Smooth muscle cell of the umbilical artery (primary cell): ENCODE data around the gene MYO18A. TPM values are rescaled to one million over a fixed set of nuclear protein-coding genes. Genes with fewer than 3 reads are reported as not detected.

ENCODE experiments used
- total RNA-seq: library from RNA; depleted of rRNA; stranded (reverse); fragments of >200 nt; gene quantifications from 2 replicates; pipeline ENCODE4 v1.2.3, GENCODE V29; 2014

The MYO18A gene, protein sequence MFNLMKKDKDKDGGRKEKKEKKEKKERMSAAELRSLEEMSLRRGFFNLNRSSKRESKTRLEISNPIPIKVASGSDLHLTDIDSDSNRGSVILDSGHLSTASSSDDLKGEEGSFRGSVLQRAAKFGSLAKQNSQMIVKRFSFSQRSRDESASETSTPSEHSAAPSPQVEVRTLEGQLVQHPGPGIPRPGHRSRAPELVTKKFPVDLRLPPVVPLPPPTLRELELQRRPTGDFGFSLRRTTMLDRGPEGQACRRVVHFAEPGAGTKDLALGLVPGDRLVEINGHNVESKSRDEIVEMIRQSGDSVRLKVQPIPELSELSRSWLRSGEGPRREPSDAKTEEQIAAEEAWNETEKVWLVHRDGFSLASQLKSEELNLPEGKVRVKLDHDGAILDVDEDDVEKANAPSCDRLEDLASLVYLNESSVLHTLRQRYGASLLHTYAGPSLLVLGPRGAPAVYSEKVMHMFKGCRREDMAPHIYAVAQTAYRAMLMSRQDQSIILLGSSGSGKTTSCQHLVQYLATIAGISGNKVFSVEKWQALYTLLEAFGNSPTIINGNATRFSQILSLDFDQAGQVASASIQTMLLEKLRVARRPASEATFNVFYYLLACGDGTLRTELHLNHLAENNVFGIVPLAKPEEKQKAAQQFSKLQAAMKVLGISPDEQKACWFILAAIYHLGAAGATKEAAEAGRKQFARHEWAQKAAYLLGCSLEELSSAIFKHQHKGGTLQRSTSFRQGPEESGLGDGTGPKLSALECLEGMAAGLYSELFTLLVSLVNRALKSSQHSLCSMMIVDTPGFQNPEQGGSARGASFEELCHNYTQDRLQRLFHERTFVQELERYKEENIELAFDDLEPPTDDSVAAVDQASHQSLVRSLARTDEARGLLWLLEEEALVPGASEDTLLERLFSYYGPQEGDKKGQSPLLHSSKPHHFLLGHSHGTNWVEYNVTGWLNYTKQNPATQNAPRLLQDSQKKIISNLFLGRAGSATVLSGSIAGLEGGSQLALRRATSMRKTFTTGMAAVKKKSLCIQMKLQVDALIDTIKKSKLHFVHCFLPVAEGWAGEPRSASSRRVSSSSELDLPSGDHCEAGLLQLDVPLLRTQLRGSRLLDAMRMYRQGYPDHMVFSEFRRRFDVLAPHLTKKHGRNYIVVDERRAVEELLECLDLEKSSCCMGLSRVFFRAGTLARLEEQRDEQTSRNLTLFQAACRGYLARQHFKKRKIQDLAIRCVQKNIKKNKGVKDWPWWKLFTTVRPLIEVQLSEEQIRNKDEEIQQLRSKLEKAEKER (N-terminal part only)
- total RNA-seq: 52.0 and 72.5 TPM in 2 replicates

GRCh38 chr17:29180034-29180787, at the start of gene MYO18A:
TSS of gene MYO18A (minus strand) at chr17:29180398. CDS start at chr17:29166940, 13,458 bp downstream.

DNA sequence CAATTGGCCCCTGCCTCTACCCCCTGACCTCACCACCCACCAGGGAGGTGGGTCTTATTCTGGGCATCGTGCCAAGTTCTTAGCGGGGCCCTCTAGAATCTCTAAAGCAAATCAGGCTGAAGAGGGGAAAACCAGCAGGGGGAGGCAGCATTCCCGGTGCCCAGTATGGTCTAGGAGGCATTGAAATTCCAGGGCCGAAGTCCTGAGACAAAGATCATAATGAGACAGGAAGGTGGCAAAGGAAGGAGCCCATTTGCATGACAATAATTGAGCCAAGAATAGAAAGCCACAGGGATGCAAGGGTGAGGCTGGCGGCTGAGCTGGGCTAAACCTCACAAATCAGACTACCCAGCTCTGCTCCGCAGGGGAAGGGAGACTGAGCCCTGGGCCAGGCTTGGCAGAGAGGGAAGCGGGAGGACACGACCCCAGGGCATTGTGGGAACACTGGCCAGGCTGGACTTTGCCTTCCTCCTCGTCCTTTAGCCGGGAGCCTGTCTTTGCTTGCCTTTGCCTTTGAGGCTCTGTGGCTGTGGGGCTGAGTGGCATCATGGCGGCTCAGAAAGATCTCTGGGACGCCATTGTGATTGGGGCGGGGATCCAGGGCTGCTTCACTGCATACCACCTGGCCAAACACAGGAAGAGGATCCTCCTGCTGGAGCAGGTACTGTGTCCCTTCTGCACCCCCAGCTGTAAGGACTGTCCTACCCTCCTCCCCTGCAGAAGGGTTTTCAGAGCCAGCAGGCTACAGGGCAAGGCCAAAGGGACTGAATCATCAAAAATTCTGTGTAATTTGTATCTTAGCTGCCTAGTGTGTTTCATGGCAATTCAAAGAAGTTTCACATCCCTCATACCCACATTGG, 137.3 kb downstream of the MYO18A start, which contains the start of gene PIPOX:
Gene PIPOX (plus strand): TSS at position 463 of the 860 bp plus-strand sequence. CDS start 85 bp downstream, at position 548.

Other genes with a start within 250 kb of the MYO18A start
- gene PHF12, start 228.9 kb downstream of the MYO18A start, total RNA-seq: 10.7 and 25.1 TPM in 2 replicates
- not detected in 2 replicates for gene SEZ6, start 174.4 kb downstream of the MYO18A start, total RNA-seq
- gene PIPOX, start 137.3 kb downstream of the MYO18A start, total RNA-seq: 1.5 and 1.7 TPM in 2 replicates
- not detected in 2 replicates for gene CRYBA1, start 66.5 kb upstream of the MYO18A start, total RNA-seq
- 38.3 and 51.5 TPM in 2 replicates for gene NUFIP2, start 113.8 kb upstream of the MYO18A start, total RNA-seq
- 60.9 and 75.6 TPM in 2 replicates for gene TAOK1, start 210.0 kb upstream of the MYO18A start, total RNA-seq